Suprapubic skin (tissue), 4 donors: ENCODE measurements around the gene DDN. TPM values are rescaled to one million over a fixed set of nuclear protein-coding genes. Genes with fewer than 3 reads are reported as not detected.

Experiments used
- DNase-seq, 2 donors: peaks; one replicate each; pipeline ENCODE4 v3.0.0-alpha.2; 2019; ENCODE audit warnings: low spot score in 2 of 2
- H3K27ac ChIP-seq: fragments of 200-600 bp; sonication (generic); one replicate; pipeline ENCODE4 v1.5.1; 2019
- H3K27me3 ChIP-seq: fragments of 200-600 bp; sonication (generic); one replicate; pipeline ENCODE4 v1.5.1; 2019
- H3K36me3 ChIP-seq: fragments of 200-600 bp; sonication (generic); one replicate; pipeline ENCODE4 v1.5.1; 2019
- H3K4me1 ChIP-seq: fragments of 200-600 bp; sonication (generic); one replicate; pipeline ENCODE4 v1.5.1; 2019
- H3K4me3 ChIP-seq: fragments of 200-600 bp; sonication (generic); one replicate; pipeline ENCODE4 v1.5.1; 2019; ENCODE audit warnings: mild to moderate bottlenecking
- H3K9me3 ChIP-seq: fragments of 200-600 bp; sonication (generic); one replicate; pipeline ENCODE4 v1.5.1; 2019
- CTCF ChIP-seq, 2 donors: fragments of 200-600 bp in 1 of 2; fragments of 450-650 bp in 1 of 2; sonication (generic) in 1 of 2; IDR thresholded peaks; one replicate each; pipeline ENCODE4 v1.5.1; 2016 to 2019; ENCODE audit warnings: antibody characterized with exemption in 2 of 2, mild to moderate bottlenecking in 1 of 2, moderate library complexity in 1 of 2
- EP300 ChIP-seq: sonication (generic); formaldehyde crosslinking; IDR thresholded peaks from one replicate; pipeline ENCODE4 v1.6.1; 2017; ENCODE audit warnings: antibody characterized with exemption
- POLR2A ChIP-seq, 2 donors: fragments of 450-650 bp; IDR thresholded peaks; one replicate each; pipeline ENCODE4 v1.6.1; 2017; ENCODE audit warnings: antibody characterized with exemption in 2 of 2, mild to moderate bottlenecking in 2 of 2, moderate library complexity in 2 of 2
- POLR2AphosphoS5 ChIP-seq, 3 donors: sonication (generic); formaldehyde crosslinking; IDR thresholded peaks; one replicate each; pipeline ENCODE4 v1.6.1; 2017; ENCODE audit warnings: antibody characterized with exemption in 3 of 3
- WGBS: methylation state at CpG from one replicate; pipeline ENCODE4 v1.1.5; 2018; 5-methylcytosine and 5-hydroxymethylcytosine counted together
- total RNA-seq, 4 donors: library from RNA; depleted of rRNA; stranded (reverse); fragments of >200 nt; gene quantifications; one replicate each; pipeline ENCODE4 v1.1.0, GENCODE V29; 2016

The DDN gene
- total RNA-seq, 4 donors from 2014 or later = 0.23 to 0.45 (median 0.24) TPM; not detected in 1

- Histone ChIP-seq H3K36me3 (peaks cover 92% of the 10 kb centered on the region), H3K4me1 (no peaks in the 10 kb centered on the region), H3K27ac (no peak overlapping the region), H3K9me3 (no peaks in the 10 kb centered on the region), H3K4me3 (no peak overlapping the region), H3K27me3 (no peaks in the 10 kb centered on the region)
- DNase-seq = no peak
- TF ChIP-seq POLR2AphosphoS5 (IDR thresholded peaks at IDR 0.05) = no peak
- TF ChIP-seq CTCF (IDR thresholded peaks at IDR 0.05) = no peak
- TF ChIP-seq POLR2A (IDR thresholded peaks at IDR 0.05) = no peak
- TF ChIP-seq EP300 = no peak
- 94% methylated on average over 4 of the region's 4 CpGs for WGBS
These were observed 26.3 kb upstream of the DDN start for GRCh38 chr12:49025463-49025862.

GRCh38 chr12:49024543-49024942 is 25.4 kb upstream of the DDN start:
- no peaks in the 10 kb centered on the region for H3K27me3 ChIP-seq
- peak in 1 of 2 donors; percentile 51 for DNase-seq
- peaks cover 7% of the 10 kb centered on the region for H3K4me1 ChIP-seq
- H3K36me3 ChIP-seq = peaks cover 89% of the 10 kb centered on the region
- TF ChIP-seq POLR2AphosphoS5 (IDR thresholded peaks at IDR 0.05) = no peak
- TF ChIP-seq CTCF (IDR thresholded peaks at IDR 0.05) = no peak
- no peak for TF ChIP-seq POLR2A (IDR thresholded peaks at IDR 0.05)
- TF ChIP-seq EP300 = no peak
- H3K9me3 ChIP-seq = no peaks in the 10 kb centered on the region
- WGBS = 87% methylated on average over 10 of the region's 12 CpGs
- no peak overlapping the region for H3K27ac ChIP-seq
- no peak overlapping the region for H3K4me3 ChIP-seq

GRCh38 chr12:49023812-49024211 is 24.6 kb upstream of the DDN start:
- Histone ChIP-seq H3K27ac (no peak overlapping the region), H3K9me3 (no peaks in the 10 kb centered on the region), H3K27me3 (no peaks in the 10 kb centered on the region), H3K4me1 (peaks cover 14% of the 10 kb centered on the region), H3K4me3 (no peak overlapping the region), H3K36me3 (peaks cover 84% of the 10 kb centered on the region)
- TF ChIP-seq CTCF (IDR thresholded peaks at IDR 0.05) (no peak), EP300 (no peak), POLR2AphosphoS5 (IDR thresholded peaks at IDR 0.05) (no peak), POLR2A (IDR thresholded peaks at IDR 0.05) (no peak)
- 98% methylated on average over 2 of the region's 2 CpGs for WGBS
- no peak for DNase-seq

- no peak for DNase-seq
- H3K9me3 ChIP-seq = no peaks in the 10 kb centered on the region
- H3K27ac ChIP-seq = no peak overlapping the region
- TF ChIP-seq POLR2AphosphoS5 (IDR thresholded peaks at IDR 0.05) = no peak
- no peak for TF ChIP-seq EP300
- no peak for TF ChIP-seq POLR2A (IDR thresholded peaks at IDR 0.05)
- no peak for TF ChIP-seq CTCF (IDR thresholded peaks at IDR 0.05)
- WGBS = 86% methylated on average over 11 of the region's 15 CpGs
- H3K36me3 ChIP-seq = peaks cover 72% of the 10 kb centered on the region
- H3K4me3 ChIP-seq = no peak overlapping the region
- peaks cover 19% of the 10 kb centered on the region for H3K4me1 ChIP-seq
- H3K27me3 ChIP-seq = no peaks in the 10 kb centered on the region
These were observed 23.5 kb upstream of the DDN start for GRCh38 chr12:49022558-49023178.

- Histone ChIP-seq H3K9me3 (no peaks in the 10 kb centered on the region), H3K4me1 (peaks cover 29% of the 10 kb centered on the region), H3K27me3 (no peaks in the 10 kb centered on the region), H3K4me3 (no peak overlapping the region), H3K36me3 (peaks cover 60% of the 10 kb centered on the region), H3K27ac (no peak overlapping the region)
- peak in 1 of 2 donors; percentile 55 for DNase-seq
- WGBS = 84% methylated on average over 9 of the region's 11 CpGs
- TF ChIP-seq CTCF (IDR thresholded peaks at IDR 0.05) (no peak), POLR2A (IDR thresholded peaks at IDR 0.05) (no peak), EP300 (no peak), POLR2AphosphoS5 (IDR thresholded peaks at IDR 0.05) (no peak)
These were observed 22.2 kb upstream of the DDN start for GRCh38 chr12:49021292-49021915.
